DND-41 (cell line): ENCODE measurements around the gene FNDC11.
"Not testable (repeated sequence)": the region's sequence is repeated elsewhere in the genome, so short reads cannot be mapped to it uniquely, and the experiment has no call there.

Experiments
- ATAC-seq: fragments of 200-7000 bp; cut with Tn5 transposase; 3 replicates; pipeline ENCODE4 v1.9.1; 2021; ENCODE audit warnings: low read depth; ENCODE audit not compliant: insufficient read depth
- DNase-seq: peaks from one replicate; pipeline ENCODE4 v3.0.0-alpha.2; 2020
- H2AFZ ChIP-seq: 2 replicates; pipeline ENCODE4 v1.6.0; 2012; ENCODE audit warnings: low read depth, low read length
- H3K27ac ChIP-seq: 2 replicates; pipeline ENCODE4 v1.5.1; 2012; ENCODE audit warnings: low read length, inconsistent platforms
- H3K27me3 ChIP-seq: fragments of 200-600 bp; sonication (generic); 2 replicates; pipeline ENCODE4 v1.6.0; 2012; ENCODE audit warnings: low read length, mild to moderate bottlenecking, inconsistent platforms; ENCODE audit not compliant: insufficient read depth, poor library complexity
- H3K36me3 ChIP-seq: 2 replicates; pipeline ENCODE4 v1.5.1; 2012; ENCODE audit warnings: low read length, inconsistent platforms; ENCODE audit not compliant: insufficient read depth
- H3K4me1 ChIP-seq: 2 replicates; pipeline ENCODE4 v1.5.1; 2012; ENCODE audit warnings: mild to moderate bottlenecking, low read length; ENCODE audit not compliant: insufficient read depth
- H3K4me2 ChIP-seq: 2 replicates; pipeline ENCODE4 v1.6.0; 2012; ENCODE audit warnings: mild to moderate bottlenecking, moderate library complexity, low read length, inconsistent platforms; ENCODE audit not compliant: insufficient read depth
- H3K4me3 ChIP-seq, 2 experiments: fragments of 200-600 bp in 1 of 2; shearing (Covaris generic) in 1 of 2; 2 replicates each; pipeline ENCODE4 v1.5.1; 2012 to 2016; ENCODE audit warnings: inconsistent platforms in 2 of 2, low read length in 2 of 2, mild to moderate bottlenecking in 2 of 2, low read depth in 1 of 2, moderate library complexity in 1 of 2
- H3K79me2 ChIP-seq: 2 replicates; pipeline ENCODE4 v1.6.0; 2012; ENCODE audit warnings: low read length, inconsistent platforms; ENCODE audit not compliant: insufficient read depth
- H3K9ac ChIP-seq: 2 replicates; pipeline ENCODE4 v1.6.0; 2012; ENCODE audit warnings: low read depth, mild to moderate bottlenecking, inconsistent platforms, low read length, moderate library complexity
- H3K9me3 ChIP-seq: 2 replicates; pipeline ENCODE4 v1.5.1; 2012; ENCODE audit warnings: low read length, moderate library complexity, mild to moderate bottlenecking, inconsistent platforms; ENCODE audit not compliant: insufficient read depth, severe bottlenecking
- H4K20me1 ChIP-seq: 2 replicates; pipeline ENCODE4 v1.6.0; 2012; ENCODE audit warnings: low read length; ENCODE audit not compliant: insufficient read depth
- CTCF ChIP-seq: IDR thresholded peaks from 2 replicates; pipeline ENCODE4 v1.5.1; 2012; ENCODE audit warnings: borderline replicate concordance, low read length, moderate library complexity, mild to moderate bottlenecking; ENCODE audit not compliant: poor library complexity, severe bottlenecking; ENCODE audit errors: extremely low read depth
- EZH2 ChIP-seq: IDR thresholded peaks from 3 replicates; pipeline ENCODE4 v1.6.1; 2012; ENCODE audit warnings: borderline replicate concordance, low read depth, mild to moderate bottlenecking, moderate library complexity, low read length, inconsistent platforms; ENCODE audit not compliant: severe bottlenecking

FNDC11 gene

GRCh38 chr20:63513207-63513606, 40.8 kb upstream of the FNDC11 start:
- Histone ChIP-seq H3K9ac (no peak overlapping the region), H3K4me2 (no peak overlapping the region), H4K20me1 (no peaks in the 10 kb centered on the region; the same call in 1 of the 2 replicates), H2AFZ (no peak overlapping the region), H3K4me1 (no peaks in the 10 kb centered on the region), H3K27ac (no peak overlapping the region), H3K9me3 (no peaks in the 10 kb centered on the region), H3K79me2 (no peaks in the 10 kb centered on the region), H3K36me3 (no peaks in the 10 kb centered on the region), H3K27me3 (peaks cover 5% of the 10 kb centered on the region), H3K4me3 (no peak overlapping the region)
- TF ChIP-seq EZH2 (no peak), CTCF (no peak)
- DNase-seq (no peak), ATAC-seq (no peak)

GRCh38 chr20:63514520-63514919, 39.4 kb upstream of the FNDC11 start:
- H3K4me3 ChIP-seq, H3K9me3 ChIP-seq, H3K79me2 ChIP-seq, H3K27me3 ChIP-seq, H3K36me3 ChIP-seq, H3K27ac ChIP-seq, DNase-seq, H4K20me1 ChIP-seq, H3K9ac ChIP-seq, H3K4me1 ChIP-seq, H3K4me2 ChIP-seq, H2AFZ ChIP-seq, ATAC-seq: not testable (repeated sequence)

GRCh38 chr20:63517376-63518309, 36.3 kb upstream of the FNDC11 start:
- Histone ChIP-seq H2AFZ (no peak overlapping the region), H3K9ac (no peak overlapping the region), H3K27ac (no peak overlapping the region), H3K4me3 (no peak overlapping the region), H3K9me3 (no peaks in the 10 kb centered on the region), H3K27me3 (peaks cover 5% of the 10 kb centered on the region), H3K79me2 (peaks cover 11% of the 10 kb centered on the region), H4K20me1 (peaks cover 14% of the 10 kb centered on the region), H3K4me2 (no peak overlapping the region), H3K36me3 (peaks cover 14% of the 10 kb centered on the region), H3K4me1 (peaks cover 27% of the 10 kb centered on the region)
- no peak for DNase-seq
- TF ChIP-seq EZH2 (no peak), CTCF (no peak)
- no peak for ATAC-seq

GRCh38 chr20:63518351-63518861, 35.6 kb upstream of the FNDC11 start:
- Histone ChIP-seq H3K27me3 (peaks cover 5% of the 10 kb centered on the region), H3K9ac (no peak overlapping the region), H3K4me1 (peaks cover 27% of the 10 kb centered on the region), H3K36me3 (peaks cover 22% of the 10 kb centered on the region), H2AFZ (no peak overlapping the region), H3K27ac (no peak overlapping the region), H3K4me3 (no peak overlapping the region), H3K9me3 (peaks cover 5% of the 10 kb centered on the region), H3K79me2 (peaks cover 11% of the 10 kb centered on the region), H4K20me1 (peaks cover 21% of the 10 kb centered on the region), H3K4me2 (no peak overlapping the region)
- ATAC-seq = no peak
- no peak for DNase-seq
- TF ChIP-seq CTCF = no peak
- no peak for TF ChIP-seq EZH2
